WTC11 (cell line): ENCODE data around the gene CFAP74. TPM values are rescaled to one million over a fixed set of nuclear protein-coding genes. Genes with fewer than 3 reads are reported as not detected.
A peak's percentile ranks its signal among the peaks of the same experiment; 100 is the strongest.

Experiments
- ATAC-seq: fragments of 200-7000 bp; cut with Tn5 transposase; 2 replicates; pipeline ENCODE4 v1.10.0; 2021; ENCODE audit warnings: mild to moderate bottlenecking, moderate library complexity
- CTCF ChIA-PET: fragments of 300-600 bp; sonication (Branson Sonifier 250); formaldehyde crosslinking; loops from one replicate; lab custom pipeline; 2021; ENCODE audit warnings: antibody characterized with exemption; lab: Charles Lee
- POLR2A ChIA-PET: fragments of 350-600 bp; sonication (Branson Sonifier 250); formaldehyde crosslinking; loops from one replicate; lab custom pipeline; 2021; ENCODE audit warnings: antibody characterized with exemption; lab: Charles Lee
- DNase-seq: peaks from one replicate; pipeline ENCODE4 v3.0.0; 2021; ENCODE audit warnings: low spot score
- H3K27ac Mint-ChIP-seq: 2 replicates; pipeline ENCODE4 v1.8.0; 2021; ENCODE audit warnings: mixed read lengths
- H3K27me3 Mint-ChIP-seq: 2 replicates; pipeline ENCODE4 v1.8.0; 2021; ENCODE audit warnings: low read depth, mild to moderate bottlenecking, moderate library complexity, mixed read lengths
- H3K36me3 Mint-ChIP-seq: 2 replicates; pipeline ENCODE4 v1.8.0; 2021; ENCODE audit warnings: mixed read lengths
- H3K4me1 Mint-ChIP-seq: 2 replicates; pipeline ENCODE4 v1.8.0; 2022; ENCODE audit warnings: mixed read lengths
- H3K4me3 Mint-ChIP-seq: 2 replicates; pipeline ENCODE4 v1.8.0; 2021; ENCODE audit warnings: mild to moderate bottlenecking, moderate library complexity, mixed read lengths
- H3K9me3 Mint-ChIP-seq: 2 replicates; pipeline ENCODE4 v1.8.0; 2021; ENCODE audit warnings: mixed read lengths
- GABPB1 ChIP-seq: sonication (generic); formaldehyde crosslinking; IDR thresholded peaks from 2 replicates; pipeline ENCODE4 v1.8.1; 2023; ENCODE audit warnings: mild to moderate bottlenecking, missing genetic modification reagents
- MYBL2 ChIP-seq: sonication (generic); formaldehyde crosslinking; IDR thresholded peaks from 2 replicates; pipeline ENCODE4 v1.8.1; 2023; ENCODE audit warnings: mild to moderate bottlenecking, moderate library complexity, missing genetic modification reagents
- NFE2L1 ChIP-seq: sonication (generic); formaldehyde crosslinking; IDR thresholded peaks from 2 replicates; pipeline ENCODE4 v1.8.1; 2023; ENCODE audit warnings: missing genetic modification reagents
- NR2C2 ChIP-seq: sonication (generic); formaldehyde crosslinking; IDR thresholded peaks from 2 replicates; pipeline ENCODE4 v1.8.0; 2022; ENCODE audit warnings: mild to moderate bottlenecking, missing genetic modification reagents
- RELA ChIP-seq: sonication (generic); formaldehyde crosslinking; IDR thresholded peaks from 2 replicates; pipeline ENCODE4 v1.8.1; 2022; ENCODE audit warnings: missing genetic modification reagents, mild to moderate bottlenecking, borderline replicate concordance
- TP53 ChIP-seq: sonication (generic); formaldehyde crosslinking; IDR thresholded peaks from 2 replicates; pipeline ENCODE4 v1.8.1; 2023; ENCODE audit warnings: mild to moderate bottlenecking, missing genetic modification reagents
- total RNA-seq: library from RNA; stranded (reverse); gene quantifications from 3 replicates; pipeline ENCODE4 v1.2.3, GENCODE V29; 2021
- TF ChIP-seq, protein P1 (sequence below): fragments of 250-450 bp; sonication (Bioruptor Pico); IDR thresholded peaks from 2 replicates; pipeline ENCODE4 v1.9.0; 2021; ENCODE audit warnings: mild to moderate bottlenecking
- TF ChIP-seq, protein P2 (sequence below): sonication (generic); formaldehyde crosslinking; IDR thresholded peaks from 2 replicates; pipeline ENCODE4 v1.8.1; 2023; ENCODE audit warnings: mild to moderate bottlenecking, missing genetic modification reagents
- TF ChIP-seq, protein P3 (sequence below): sonication (generic); formaldehyde crosslinking; IDR thresholded peaks from 2 replicates; pipeline ENCODE4 v1.8.0; 2023; ENCODE audit warnings: mild to moderate bottlenecking, missing genetic modification reagents
- TF ChIP-seq, protein P4 (sequence below): sonication (generic); formaldehyde crosslinking; IDR thresholded peaks from 2 replicates; pipeline ENCODE4 v1.8.1; 2023; ENCODE audit warnings: mild to moderate bottlenecking, moderate library complexity, missing genetic modification reagents
- TF ChIP-seq, protein P5 (sequence below): sonication (generic); formaldehyde crosslinking; conservative IDR thresholded peaks from 2 replicates; pipeline ENCODE4 v1.8.1; 2022; ENCODE audit warnings: mild to moderate bottlenecking, missing genetic modification reagents
- TF ChIP-seq, protein P6 (sequence below): sonication (generic); formaldehyde crosslinking; IDR thresholded peaks from 2 replicates; pipeline ENCODE4 v1.8.0; 2022; ENCODE audit warnings: missing genetic modification reagents
- TF ChIP-seq, protein P7 (sequence below): fragments of 250-450 bp; sonication (Bioruptor Pico); IDR thresholded peaks from 2 replicates; pipeline ENCODE4 v1.9.0; 2021; ENCODE audit warnings: moderate library complexity, mild to moderate bottlenecking, inconsistent platforms, borderline replicate concordance

CFAP74 gene
- total RNA-seq, 1 experiment from 2014 or later = 0.35 TPM

DNA sequence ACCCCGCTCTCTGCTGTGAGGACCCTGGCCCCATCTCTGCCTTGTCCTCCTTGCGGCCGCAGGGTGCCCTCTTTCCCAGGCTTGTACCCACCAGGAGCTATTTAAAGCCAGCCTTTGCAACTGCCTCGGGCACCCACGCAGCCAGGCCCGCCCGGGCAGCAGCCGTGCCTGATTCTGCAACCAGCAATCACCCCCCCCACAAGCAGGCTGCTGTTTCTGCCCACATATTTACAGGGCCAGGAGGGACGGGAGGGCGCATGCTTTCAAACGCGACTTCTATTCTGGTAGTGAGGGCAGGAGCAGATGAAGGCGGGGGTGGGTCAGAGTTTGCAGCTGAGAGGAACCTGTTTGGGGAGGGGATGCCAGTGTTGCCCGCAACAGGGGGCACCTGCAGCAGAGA is 29.2 kb upstream of the CFAP74 start:
- Mint-ChIP-seq H3K27ac (no peak overlapping the region), H3K36me3 (no peaks in the 10 kb centered on the region), H3K4me3 (no peak overlapping the region), H3K27me3 (no peaks in the 10 kb centered on the region), H3K4me1 (no peaks in the 10 kb centered on the region), H3K9me3 (no peaks in the 10 kb centered on the region)
- ChIA-PET POLR2A (interaction anchor here (0.9 kb wide), 1 partner anchor 12 kb away, joined by 3 read pairs; no protein-coding TSS in a partner anchor), CTCF (interaction anchor here (0.7 to 5.6 kb wide), 6 partner anchors 12 to 142 kb away, joined by 3 to 56 read pairs (median 4); partner anchors contain the start of gene GABRD)
- no peak for DNase-seq
- no peak for ATAC-seq
- TF ChIP-seq MYBL2 (no peak), NFE2L1 (CRISPR knock-in tag) (no peak), NR2C2 (no peak), TP53 (CRISPR knock-in tag) (no peak)
- TF ChIP-seq, protein P1, sequence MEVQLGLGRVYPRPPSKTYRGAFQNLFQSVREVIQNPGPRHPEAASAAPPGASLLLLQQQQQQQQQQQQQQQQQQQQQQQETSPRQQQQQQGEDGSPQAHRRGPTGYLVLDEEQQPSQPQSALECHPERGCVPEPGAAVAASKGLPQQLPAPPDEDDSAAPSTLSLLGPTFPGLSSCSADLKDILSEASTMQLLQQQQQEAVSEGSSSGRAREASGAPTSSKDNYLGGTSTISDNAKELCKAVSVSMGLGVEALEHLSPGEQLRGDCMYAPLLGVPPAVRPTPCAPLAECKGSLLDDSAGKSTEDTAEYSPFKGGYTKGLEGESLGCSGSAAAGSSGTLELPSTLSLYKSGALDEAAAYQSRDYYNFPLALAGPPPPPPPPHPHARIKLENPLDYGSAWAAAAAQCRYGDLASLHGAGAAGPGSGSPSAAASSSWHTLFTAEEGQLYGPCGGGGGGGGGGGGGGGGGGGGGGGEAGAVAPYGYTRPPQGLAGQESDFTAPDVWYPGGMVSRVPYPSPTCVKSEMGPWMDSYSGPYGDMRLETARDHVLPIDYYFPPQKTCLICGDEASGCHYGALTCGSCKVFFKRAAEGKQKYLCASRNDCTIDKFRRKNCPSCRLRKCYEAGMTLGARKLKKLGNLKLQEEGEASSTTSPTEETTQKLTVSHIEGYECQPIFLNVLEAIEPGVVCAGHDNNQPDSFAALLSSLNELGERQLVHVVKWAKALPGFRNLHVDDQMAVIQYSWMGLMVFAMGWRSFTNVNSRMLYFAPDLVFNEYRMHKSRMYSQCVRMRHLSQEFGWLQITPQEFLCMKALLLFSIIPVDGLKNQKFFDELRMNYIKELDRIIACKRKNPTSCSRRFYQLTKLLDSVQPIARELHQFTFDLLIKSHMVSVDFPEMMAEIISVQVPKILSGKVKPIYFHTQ (CRISPR knock-in tag) = no peak
- TF ChIP-seq, protein P2, sequence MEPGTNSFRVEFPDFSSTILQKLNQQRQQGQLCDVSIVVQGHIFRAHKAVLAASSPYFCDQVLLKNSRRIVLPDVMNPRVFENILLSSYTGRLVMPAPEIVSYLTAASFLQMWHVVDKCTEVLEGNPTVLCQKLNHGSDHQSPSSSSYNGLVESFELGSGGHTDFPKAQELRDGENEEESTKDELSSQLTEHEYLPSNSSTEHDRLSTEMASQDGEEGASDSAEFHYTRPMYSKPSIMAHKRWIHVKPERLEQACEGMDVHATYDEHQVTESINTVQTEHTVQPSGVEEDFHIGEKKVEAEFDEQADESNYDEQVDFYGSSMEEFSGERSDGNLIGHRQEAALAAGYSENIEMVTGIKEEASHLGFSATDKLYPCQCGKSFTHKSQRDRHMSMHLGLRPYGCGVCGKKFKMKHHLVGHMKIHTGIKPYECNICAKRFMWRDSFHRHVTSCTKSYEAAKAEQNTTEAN (CRISPR knock-in tag) = no peak

DNA sequence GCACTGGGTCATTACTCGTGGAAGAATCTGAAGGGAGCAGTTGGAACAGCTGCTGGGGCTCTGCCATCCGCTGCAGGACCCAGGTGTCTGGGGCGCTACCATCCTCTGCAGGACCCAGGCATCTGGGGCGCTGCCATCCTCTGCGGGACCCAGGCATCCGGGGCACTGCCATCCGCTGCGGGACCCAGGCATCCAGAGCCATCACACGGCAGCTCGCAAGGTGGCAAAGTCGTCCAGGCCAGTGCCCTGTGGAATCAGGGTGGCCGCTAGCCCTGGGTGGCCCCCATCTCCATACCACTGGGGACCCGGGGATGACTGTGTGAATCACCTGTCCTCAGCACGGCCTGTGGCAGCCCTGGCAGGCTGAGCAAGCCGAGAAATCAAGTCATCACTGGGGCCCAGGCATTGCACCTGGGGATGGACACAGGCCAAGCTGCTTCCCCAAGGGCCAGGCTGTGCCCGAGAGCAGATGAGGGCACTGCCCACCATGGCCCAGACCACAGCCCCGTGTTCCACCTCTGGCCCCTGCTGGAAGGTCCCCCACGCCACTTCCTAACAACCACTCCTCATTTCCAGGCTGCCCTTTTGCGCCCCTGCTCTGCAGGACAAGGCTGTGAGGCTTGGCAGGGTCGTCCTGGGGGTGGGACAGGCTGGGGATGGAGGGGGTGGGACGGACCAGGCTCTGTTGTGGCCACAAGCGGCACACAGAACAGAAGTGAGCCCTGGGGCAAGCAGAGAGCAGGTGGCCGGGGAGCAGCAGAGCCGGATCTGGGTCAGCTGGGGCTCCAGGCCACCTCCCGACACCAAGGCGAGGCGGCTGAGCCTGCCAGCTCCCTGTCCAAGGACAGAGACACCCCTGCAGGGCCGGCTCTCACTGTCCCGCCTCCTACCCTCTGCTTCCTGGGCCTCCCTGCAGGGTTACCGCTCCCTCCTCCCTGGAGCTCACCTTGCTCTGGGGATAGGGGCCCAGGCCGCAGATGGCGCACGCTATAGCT is 28.3 kb upstream of the CFAP74 start:
- CTCF ChIA-PET = interaction anchor here (0.7 to 5.6 kb wide), 9 partner anchors 9 to 143 kb away, joined by 3 to 56 read pairs (median 5); partner anchors contain the start of gene GABRD
- no peaks in the 10 kb centered on the region for H3K4me1 Mint-ChIP-seq
- H3K9me3 Mint-ChIP-seq = no peaks in the 10 kb centered on the region
- TF ChIP-seq, protein P3, sequence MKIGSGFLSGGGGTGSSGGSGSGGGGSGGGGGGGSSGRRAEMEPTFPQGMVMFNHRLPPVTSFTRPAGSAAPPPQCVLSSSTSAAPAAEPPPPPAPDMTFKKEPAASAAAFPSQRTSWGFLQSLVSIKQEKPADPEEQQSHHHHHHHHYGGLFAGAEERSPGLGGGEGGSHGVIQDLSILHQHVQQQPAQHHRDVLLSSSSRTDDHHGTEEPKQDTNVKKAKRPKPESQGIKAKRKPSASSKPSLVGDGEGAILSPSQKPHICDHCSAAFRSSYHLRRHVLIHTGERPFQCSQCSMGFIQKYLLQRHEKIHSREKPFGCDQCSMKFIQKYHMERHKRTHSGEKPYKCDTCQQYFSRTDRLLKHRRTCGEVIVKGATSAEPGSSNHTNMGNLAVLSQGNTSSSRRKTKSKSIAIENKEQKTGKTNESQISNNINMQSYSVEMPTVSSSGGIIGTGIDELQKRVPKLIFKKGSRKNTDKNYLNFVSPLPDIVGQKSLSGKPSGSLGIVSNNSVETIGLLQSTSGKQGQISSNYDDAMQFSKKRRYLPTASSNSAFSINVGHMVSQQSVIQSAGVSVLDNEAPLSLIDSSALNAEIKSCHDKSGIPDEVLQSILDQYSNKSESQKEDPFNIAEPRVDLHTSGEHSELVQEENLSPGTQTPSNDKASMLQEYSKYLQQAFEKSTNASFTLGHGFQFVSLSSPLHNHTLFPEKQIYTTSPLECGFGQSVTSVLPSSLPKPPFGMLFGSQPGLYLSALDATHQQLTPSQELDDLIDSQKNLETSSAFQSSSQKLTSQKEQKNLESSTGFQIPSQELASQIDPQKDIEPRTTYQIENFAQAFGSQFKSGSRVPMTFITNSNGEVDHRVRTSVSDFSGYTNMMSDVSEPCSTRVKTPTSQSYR (CRISPR knock-in tag) = no peak
- TF ChIP-seq, protein P4, sequence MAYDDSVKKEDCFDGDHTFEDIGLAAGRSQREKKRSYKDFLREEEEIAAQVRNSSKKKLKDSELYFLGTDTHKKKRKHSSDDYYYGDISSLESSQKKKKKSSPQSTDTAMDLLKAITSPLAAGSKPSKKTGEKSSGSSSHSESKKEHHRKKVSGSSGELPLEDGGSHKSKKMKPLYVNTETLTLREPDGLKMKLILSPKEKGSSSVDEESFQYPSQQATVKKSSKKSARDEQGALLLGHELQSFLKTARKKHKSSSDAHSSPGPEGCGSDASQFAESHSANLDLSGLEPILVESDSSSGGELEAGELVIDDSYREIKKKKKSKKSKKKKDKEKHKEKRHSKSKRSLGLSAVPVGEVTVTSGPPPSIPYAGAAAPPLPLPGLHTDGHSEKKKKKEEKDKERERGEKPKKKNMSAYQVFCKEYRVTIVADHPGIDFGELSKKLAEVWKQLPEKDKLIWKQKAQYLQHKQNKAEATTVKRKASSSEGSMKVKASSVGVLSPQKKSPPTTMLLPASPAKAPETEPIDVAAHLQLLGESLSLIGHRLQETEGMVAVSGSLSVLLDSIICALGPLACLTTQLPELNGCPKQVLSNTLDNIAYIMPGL = no peak
- no peak for TF ChIP-seq NR2C2
- H3K36me3 Mint-ChIP-seq = no peaks in the 10 kb centered on the region
- ATAC-seq (peak; percentile 22), DNase-seq (no peak)
- no peak overlapping the region for H3K4me3 Mint-ChIP-seq
- H3K27ac Mint-ChIP-seq = no peak overlapping the region
- POLR2A ChIA-PET = interaction anchor here (0.9 kb wide), 1 partner anchor 13 kb away, joined by 3 read pairs; no protein-coding TSS in a partner anchor
- no peaks in the 10 kb centered on the region for H3K27me3 Mint-ChIP-seq

DNA sequence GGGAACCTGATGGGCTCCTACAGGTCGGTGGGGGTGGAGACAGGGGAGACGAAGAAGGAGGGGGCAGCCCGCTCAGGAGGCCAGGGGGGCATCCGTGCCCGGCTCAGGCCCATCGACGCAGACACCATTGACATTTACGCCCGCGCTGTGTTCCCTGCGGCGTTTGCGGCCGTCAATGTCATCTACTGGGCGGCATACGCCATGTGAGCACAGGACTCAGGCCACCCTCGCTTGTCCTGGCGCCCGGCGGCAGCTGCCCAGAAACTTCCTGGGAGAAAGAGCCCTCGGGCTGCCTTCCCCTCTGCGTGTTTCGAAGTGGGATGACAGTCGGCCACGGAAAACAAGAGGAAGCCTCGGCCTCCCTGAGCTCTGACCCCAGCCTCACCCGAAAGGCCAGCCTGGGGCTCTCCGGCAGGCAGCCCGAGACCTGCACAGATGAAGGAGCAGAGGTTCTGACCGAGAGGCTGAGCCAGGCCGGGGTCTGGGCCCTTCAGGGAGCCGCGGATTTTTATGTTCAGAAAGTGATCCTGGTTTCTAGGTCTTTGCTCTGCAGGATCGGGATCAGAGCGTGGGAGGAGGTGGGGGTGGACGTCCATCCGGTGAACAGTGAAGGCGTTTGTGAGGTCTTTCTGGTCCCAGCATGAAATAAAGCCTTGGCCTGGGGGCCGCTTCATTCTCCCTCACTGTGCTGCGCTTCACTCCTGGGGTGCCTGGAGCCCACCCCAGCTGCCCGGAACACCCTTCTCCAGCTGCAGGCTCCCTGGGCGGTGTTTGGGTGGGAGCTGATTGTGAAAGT is 26.7 kb upstream of the CFAP74 start:
- no peak for ATAC-seq
- CTCF ChIA-PET = interaction anchor here (1.0 to 4.5 kb wide), 6 partner anchors 8 to 86 kb away, joined by 3 to 24 read pairs (median 6); no protein-coding TSS in a partner anchor
- Mint-ChIP-seq H3K9me3 (no peaks in the 10 kb centered on the region), H3K27me3 (no peaks in the 10 kb centered on the region), H3K27ac (no peak overlapping the region), H3K4me1 (no peaks in the 10 kb centered on the region), H3K36me3 (no peaks in the 10 kb centered on the region), H3K4me3 (no peak overlapping the region)
- POLR2A ChIA-PET = no interaction called here
- DNase-seq = no peak
- TF ChIP-seq RELA (CRISPR knock-in tag) = no peak
- TF ChIP-seq, protein P5, sequence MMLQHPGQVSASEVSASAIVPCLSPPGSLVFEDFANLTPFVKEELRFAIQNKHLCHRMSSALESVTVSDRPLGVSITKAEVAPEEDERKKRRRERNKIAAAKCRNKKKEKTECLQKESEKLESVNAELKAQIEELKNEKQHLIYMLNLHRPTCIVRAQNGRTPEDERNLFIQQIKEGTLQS = no peak
- TF ChIP-seq, protein P6, sequence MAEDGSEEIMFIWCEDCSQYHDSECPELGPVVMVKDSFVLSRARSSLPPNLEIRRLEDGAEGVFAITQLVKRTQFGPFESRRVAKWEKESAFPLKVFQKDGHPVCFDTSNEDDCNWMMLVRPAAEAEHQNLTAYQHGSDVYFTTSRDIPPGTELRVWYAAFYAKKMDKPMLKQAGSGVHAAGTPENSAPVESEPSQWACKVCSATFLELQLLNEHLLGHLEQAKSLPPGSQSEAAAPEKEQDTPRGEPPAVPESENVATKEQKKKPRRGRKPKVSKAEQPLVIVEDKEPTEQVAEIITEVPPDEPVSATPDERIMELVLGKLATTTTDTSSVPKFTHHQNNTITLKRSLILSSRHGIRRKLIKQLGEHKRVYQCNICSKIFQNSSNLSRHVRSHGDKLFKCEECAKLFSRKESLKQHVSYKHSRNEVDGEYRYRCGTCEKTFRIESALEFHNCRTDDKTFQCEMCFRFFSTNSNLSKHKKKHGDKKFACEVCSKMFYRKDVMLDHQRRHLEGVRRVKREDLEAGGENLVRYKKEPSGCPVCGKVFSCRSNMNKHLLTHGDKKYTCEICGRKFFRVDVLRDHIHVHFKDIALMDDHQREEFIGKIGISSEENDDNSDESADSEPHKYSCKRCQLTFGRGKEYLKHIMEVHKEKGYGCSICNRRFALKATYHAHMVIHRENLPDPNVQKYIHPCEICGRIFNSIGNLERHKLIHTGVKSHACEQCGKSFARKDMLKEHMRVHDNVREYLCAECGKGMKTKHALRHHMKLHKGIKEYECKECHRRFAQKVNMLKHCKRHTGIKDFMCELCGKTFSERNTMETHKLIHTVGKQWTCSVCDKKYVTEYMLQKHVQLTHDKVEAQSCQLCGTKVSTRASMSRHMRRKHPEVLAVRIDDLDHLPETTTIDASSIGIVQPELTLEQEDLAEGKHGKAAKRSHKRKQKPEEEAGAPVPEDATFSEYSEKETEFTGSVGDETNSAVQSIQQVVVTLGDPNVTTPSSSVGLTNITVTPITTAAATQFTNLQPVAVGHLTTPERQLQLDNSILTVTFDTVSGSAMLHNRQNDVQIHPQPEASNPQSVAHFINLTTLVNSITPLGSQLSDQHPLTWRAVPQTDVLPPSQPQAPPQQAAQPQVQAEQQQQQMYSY (CRISPR knock-in tag) = no peak
- TF ChIP-seq GABPB1 (CRISPR knock-in tag) = no peak
- TF ChIP-seq, protein P7, sequence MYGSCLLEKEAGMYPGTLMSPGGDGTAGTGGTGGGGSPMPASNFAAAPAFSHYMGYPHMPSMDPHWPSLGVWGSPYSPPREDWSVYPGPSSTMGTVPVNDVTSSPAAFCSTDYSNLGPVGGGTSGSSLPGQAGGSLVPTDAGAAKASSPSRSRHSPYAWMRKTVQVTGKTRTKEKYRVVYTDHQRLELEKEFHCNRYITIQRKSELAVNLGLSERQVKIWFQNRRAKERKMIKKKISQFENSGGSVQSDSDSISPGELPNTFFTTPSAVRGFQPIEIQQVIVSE (CRISPR knock-in tag) = no peak
- TF ChIP-seq NR2C2 = no peak
